GM12873 (cell line): Measurements from ENCODE around the gene SLC43A1.

ENCODE experiments used
- CTCF ChIP-seq: IDR thresholded peaks from 2 replicates; pipeline ENCODE4 v1.5.1; 2012; ENCODE audit warnings: low read depth, mild to moderate bottlenecking, moderate library complexity, low read length, control low read depth; ENCODE audit not compliant: insufficient read depth; ENCODE audit errors: missing control alignments

Gene SLC43A1

GRCh38 chr11:57512646-57513451 lies 2.7 kb downstream of the SLC43A1 start:
- no peak for TF ChIP-seq CTCF

GRCh38 chr11:57511741-57512430 lies 3.6 kb downstream of the SLC43A1 start:
- TF ChIP-seq CTCF: no peak

DNA sequence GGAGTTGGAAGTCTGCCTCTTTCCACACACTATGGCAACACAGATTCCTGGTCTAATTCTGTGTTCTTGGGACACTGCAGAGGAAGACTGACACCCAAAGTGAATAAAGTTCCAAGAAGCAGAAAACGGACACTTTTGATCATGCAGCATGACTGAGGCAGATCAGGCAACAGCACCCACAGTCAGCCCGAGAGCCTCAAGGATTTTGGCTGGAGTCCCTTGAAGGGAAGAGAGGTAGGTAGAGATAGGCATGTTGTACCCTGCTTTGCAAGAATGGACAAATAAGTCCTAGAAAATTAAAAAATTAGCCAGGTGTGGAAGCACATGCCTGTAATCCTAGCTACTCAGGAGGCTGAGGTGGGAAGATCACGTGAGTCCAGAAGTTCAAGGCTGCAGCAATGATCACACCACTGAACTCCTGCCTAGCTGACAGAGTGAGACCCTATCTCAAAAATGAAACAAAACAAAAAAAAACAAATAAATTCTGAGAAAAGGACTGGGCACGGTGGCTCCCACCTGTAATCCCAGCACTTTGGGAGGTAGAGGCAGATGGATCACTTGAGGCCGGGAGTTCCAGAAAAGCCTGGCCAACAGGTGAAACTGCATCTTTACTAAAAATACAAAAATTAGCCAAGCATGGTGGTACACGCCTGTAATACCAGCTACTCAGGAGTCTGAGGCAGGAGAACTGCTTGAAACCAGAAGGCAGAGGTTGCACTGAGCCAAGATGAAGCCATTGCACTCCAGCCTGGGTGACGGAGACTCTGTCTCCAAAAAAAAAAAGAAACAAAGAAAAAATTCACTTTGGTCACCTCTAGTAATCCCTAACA lies 6.9 kb downstream of the SLC43A1 start:
- TF ChIP-seq CTCF: no peak

GRCh38 chr11:57506522-57506921 lies 9.0 kb downstream of the SLC43A1 start:
- no peak for TF ChIP-seq CTCF

DNA sequence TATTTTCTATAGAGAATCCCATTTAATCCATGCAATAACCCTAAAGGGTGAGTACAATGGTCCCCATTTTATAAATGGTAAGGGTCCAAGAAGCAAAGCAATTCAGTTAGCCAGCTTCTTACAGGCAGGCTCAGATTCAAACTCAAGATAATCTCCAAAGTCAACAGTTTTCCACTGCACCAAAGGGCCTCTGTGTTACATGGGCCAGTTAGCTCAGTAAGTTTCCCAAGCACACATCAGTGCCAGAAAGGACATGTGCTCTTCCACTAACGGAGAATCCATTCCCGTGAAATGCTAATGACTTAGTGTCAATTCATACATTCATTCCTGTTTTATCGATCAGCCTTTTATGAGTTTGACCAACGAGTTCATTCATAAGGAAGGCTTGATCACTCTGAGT lies 11.0 kb downstream of the SLC43A1 start:
- no peak for TF ChIP-seq CTCF

DNA sequence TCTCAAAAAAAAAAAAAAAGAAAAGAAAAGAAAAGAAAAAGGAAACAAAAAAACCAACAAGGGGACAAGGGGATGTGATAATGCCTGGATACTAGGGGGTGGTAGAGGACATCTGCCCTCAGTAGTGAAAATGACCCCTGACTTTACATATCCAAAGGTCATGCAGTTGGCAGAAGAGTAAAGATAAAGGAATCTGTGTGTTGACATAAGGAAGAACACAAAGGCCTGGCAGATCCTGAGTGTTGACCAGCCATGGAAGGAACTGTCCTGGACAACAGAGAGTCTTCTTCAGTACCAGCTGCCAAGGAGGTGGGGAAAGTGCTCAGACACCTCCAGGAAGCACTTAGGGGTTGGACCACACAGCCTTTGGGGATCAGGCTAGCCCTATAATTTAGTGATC lies 12.6 kb downstream of the SLC43A1 start:
- TF ChIP-seq CTCF: no peak

DNA sequence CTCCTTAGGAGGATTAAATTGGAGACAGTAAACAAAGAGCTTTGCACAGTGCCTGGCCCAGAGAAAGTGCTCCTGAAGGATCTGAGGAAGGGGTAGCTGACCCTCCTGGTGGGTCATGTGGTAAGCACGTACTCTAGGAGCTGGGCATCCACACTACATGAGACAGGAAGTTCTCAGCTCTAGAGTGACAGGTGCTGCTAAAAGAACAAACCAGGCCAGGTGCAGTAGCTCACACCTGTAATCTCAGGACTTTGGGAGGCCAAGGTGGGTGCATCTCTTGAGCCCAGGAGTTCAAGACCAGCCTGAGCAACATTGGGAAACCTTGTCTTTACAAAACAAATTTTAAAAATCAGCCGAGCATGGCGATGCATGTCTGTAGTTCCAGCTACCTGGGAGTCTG lies 13.1 kb downstream of the SLC43A1 start:
- no peak for TF ChIP-seq CTCF
